Stimulated activated CD4-positive, alpha-beta T cell treated with anti-CD3 and anti-CD28 coated beads, Interleukin-4, amount 100 ng/mL, for 24 hours (primary cell): ENCODE data around the gene PLCB1.
"Not testable (repeated sequence)": the region's sequence is repeated elsewhere in the genome, so short reads cannot be mapped to it uniquely, and the experiment has no call there.

Source experiments
- DNase-seq: peaks from one replicate; pipeline ENCODE4 v3.0.0-alpha.2; 2020

PLCB1 gene

GRCh38 chr20:8457978-8458377, 325.9 kb downstream of the PLCB1 start:
- no peak for DNase-seq

- no peak for DNase-seq
These were observed 329.1 kb downstream of the PLCB1 start for GRCh38 chr20:8461186-8461585.

- no peak for DNase-seq
These were observed 332.3 kb downstream of the PLCB1 start for GRCh38 chr20:8464368-8464767.

- not testable (repeated sequence) for DNase-seq
These were observed 334.7 kb downstream of the PLCB1 start for GRCh38 chr20:8466781-8467180.

- no peak for DNase-seq
These were observed 338.1 kb downstream of the PLCB1 start for GRCh38 chr20:8470156-8470555.

- no peak for DNase-seq
These were observed 339.4 kb downstream of the PLCB1 start for GRCh38 chr20:8471465-8471864.

- DNase-seq = no peak
These were observed 341.4 kb downstream of the PLCB1 start for GRCh38 chr20:8473459-8473858.

- no peak for DNase-seq
These were observed 342.1 kb downstream of the PLCB1 start for GRCh38 chr20:8474027-8474668.

GRCh38 chr20:8476021-8476420, 344.0 kb downstream of the PLCB1 start:
- no peak for DNase-seq

GRCh38 chr20:8480597-8480996, 348.5 kb downstream of the PLCB1 start:
- no peak for DNase-seq

- no peak for DNase-seq
These were observed 355.6 kb downstream of the PLCB1 start for GRCh38 chr20:8487696-8488095.

GRCh38 chr20:8489094-8489883, 357.2 kb downstream of the PLCB1 start:
- no peak for DNase-seq

- no peak for DNase-seq
These were observed 358.2 kb downstream of the PLCB1 start for GRCh38 chr20:8490076-8490830.

- DNase-seq = no peak
These were observed 360.1 kb downstream of the PLCB1 start for GRCh38 chr20:8492173-8492572.

- DNase-seq = no peak
These were observed 366.5 kb downstream of the PLCB1 start for GRCh38 chr20:8498571-8498970.

- DNase-seq = no peak
These were observed 372.0 kb downstream of the PLCB1 start for GRCh38 chr20:8504030-8504429.

GRCh38 chr20:8505476-8506200, 373.6 kb downstream of the PLCB1 start:
- DNase-seq = no peak

- no peak for DNase-seq
These were observed 375.2 kb downstream of the PLCB1 start for GRCh38 chr20:8507231-8507630.

GRCh38 chr20:8509809-8510208, 377.7 kb downstream of the PLCB1 start:
- DNase-seq = no peak

- no peak for DNase-seq
These were observed 378.7 kb downstream of the PLCB1 start for GRCh38 chr20:8510808-8511207.

- no peak for DNase-seq
These were observed 379.9 kb downstream of the PLCB1 start for GRCh38 chr20:8512003-8512402.

GRCh38 chr20:8515810-8516435, 383.9 kb downstream of the PLCB1 start:
- no peak for DNase-seq

- DNase-seq = no peak
These were observed 386.8 kb downstream of the PLCB1 start for GRCh38 chr20:8518878-8519277.
